ENCODE measurements around the gene PNLIP. TPM values are rescaled to one million over a fixed set of nuclear protein-coding genes. Genes with fewer than 3 reads are reported as not detected.

The PNLIP gene
- total and polyA plus RNA-seq, 2 donors from 2014 or later, result not detected

DNA sequence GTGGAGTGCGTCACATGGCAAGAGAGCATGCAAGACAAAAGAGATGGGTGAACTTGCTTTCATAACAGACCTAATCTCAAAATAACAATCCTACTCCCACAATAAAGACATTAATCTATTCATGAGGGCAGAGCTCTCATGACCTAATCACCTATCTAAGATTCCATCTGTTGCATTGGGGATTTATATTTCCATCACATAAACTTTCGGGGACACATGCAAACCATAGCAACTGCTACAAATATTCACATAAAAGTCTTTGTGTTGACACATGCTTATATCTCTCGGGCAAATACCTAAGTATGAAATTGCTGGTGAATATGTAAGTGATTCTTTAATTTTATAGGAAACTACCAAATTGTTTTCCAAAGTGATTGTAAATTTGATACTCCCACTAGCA is 29.1 kb downstream of the PNLIP start:
- TF ChIP-seq, protein P1, sequence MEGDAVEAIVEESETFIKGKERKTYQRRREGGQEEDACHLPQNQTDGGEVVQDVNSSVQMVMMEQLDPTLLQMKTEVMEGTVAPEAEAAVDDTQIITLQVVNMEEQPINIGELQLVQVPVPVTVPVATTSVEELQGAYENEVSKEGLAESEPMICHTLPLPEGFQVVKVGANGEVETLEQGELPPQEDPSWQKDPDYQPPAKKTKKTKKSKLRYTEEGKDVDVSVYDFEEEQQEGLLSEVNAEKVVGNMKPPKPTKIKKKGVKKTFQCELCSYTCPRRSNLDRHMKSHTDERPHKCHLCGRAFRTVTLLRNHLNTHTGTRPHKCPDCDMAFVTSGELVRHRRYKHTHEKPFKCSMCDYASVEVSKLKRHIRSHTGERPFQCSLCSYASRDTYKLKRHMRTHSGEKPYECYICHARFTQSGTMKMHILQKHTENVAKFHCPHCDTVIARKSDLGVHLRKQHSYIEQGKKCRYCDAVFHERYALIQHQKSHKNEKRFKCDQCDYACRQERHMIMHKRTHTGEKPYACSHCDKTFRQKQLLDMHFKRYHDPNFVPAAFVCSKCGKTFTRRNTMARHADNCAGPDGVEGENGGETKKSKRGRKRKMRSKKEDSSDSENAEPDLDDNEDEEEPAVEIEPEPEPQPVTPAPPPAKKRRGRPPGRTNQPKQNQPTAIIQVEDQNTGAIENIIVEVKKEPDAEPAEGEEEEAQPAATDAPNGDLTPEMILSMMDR (IDR thresholded peaks at IDR 0.05; ENCODE audit: borderline replicate concordance, extremely low read depth, insufficient read depth), result no peak
- Histone ChIP-seq H3K4me1 (ENCODE audit: control insufficient read depth in 2 of 3, insufficient read depth in 2 of 3, low read depth in 1 of 3, low read length in 3 of 3) (no peaks in the 10 kb centered on the region), H3K27me3 (ENCODE audit: control insufficient read depth, insufficient read depth, low read length) (no peaks in the 10 kb centered on the region), H3K9ac (ENCODE audit: low read length in 3 of 3) (no peak overlapping the region), H3K4me3 (ENCODE audit: low read length in 3 of 3) (no peak overlapping the region), H3K36me3 (ENCODE audit: control insufficient read depth in 2 of 3, insufficient read depth in 3 of 3, low read length in 3 of 3) (no peaks in the 10 kb centered on the region), H3K27ac (ENCODE audit: low read depth in 2 of 2, low read length in 2 of 2) (no peak overlapping the region), H3K9me3 (ENCODE audit: control insufficient read depth in 2 of 3, insufficient read depth in 1 of 3, low read length in 3 of 3) (no peaks in the 10 kb centered on the region)
- DNase-seq (no peak), FAIRE-seq (no peak)
- intact Hi-C loops (cut with DNase I), result no loop called here

DNA sequence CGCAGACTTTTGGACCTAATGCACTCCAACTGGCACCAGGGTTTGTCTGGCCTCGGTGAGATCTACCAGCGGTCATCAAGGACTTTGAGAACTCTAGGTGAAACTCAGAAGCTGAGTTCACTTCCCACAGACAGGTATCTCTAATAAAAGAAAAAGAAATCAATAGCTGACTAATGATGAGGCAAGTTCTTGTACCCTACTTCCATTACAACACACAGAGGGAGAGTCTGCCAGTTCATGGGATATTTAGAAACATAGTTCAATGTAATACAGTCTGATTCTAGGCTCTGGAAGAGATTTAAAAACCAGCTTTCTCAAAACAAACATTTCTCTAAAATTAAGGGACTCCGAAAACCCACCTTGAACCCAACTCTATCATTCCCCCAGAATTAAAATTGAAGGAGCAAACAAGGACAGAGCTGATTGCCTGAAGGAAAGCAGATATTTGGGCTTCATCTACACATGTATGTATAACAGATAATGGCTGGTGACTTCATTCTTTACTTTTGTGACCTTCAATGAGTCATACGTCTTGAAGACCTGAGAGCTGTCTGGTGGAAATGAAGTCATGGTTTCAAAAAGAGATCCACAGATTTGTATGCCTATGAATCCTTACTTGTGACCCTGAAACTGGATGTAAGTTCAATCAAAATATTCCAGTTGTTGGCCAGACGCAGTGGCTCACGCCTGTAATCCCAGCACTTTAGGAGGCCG is 42.3 kb downstream of the PNLIP start:
- intact Hi-C loops (cut with DNase I), result no loop called here
- Histone ChIP-seq H3K4me1 (ENCODE audit: control insufficient read depth in 2 of 3, insufficient read depth in 2 of 3, low read depth in 1 of 3, low read length in 3 of 3) (no peaks in the 10 kb centered on the region), H3K27me3 (ENCODE audit: control insufficient read depth, insufficient read depth, low read length) (no peaks in the 10 kb centered on the region), H3K9ac (ENCODE audit: low read length in 3 of 3) (no peak overlapping the region), H3K36me3 (ENCODE audit: control insufficient read depth in 2 of 3, insufficient read depth in 3 of 3, low read length in 3 of 3) (no peaks in the 10 kb centered on the region), H3K27ac (ENCODE audit: low read depth in 2 of 2, low read length in 2 of 2) (no peak overlapping the region), H3K4me3 (ENCODE audit: low read length in 3 of 3) (no peak overlapping the region), H3K9me3 (ENCODE audit: control insufficient read depth in 2 of 3, insufficient read depth in 1 of 3, low read length in 3 of 3) (peaks cover 0 to 5% (median 0%) of the 10 kb centered on the region in 3 donors)
- no peak for DNase-seq
- FAIRE-seq, result no peak
- TF ChIP-seq, protein P1 (IDR thresholded peaks at IDR 0.05; ENCODE audit: borderline replicate concordance, extremely low read depth, insufficient read depth), result no peak

DNA sequence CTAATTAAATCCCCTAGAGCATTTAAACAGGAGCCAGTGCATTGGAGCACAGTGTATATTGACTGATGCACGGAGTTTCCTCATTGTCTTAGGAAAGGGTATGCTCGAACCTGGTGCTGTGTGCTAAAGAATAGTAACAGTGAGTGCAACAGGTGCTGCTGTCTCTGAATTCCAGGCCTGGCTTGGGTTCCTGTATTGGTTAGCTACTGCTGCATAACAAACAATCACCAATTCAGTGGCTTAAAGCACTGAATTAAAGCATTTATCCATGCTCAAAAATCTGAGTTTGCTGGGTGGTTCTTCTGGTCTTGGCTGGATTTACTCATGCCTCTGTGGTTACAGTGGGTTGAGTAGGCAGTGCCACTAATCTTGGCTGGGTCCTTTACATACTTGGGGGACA is 43.3 kb downstream of the PNLIP start:
- Histone ChIP-seq H3K4me3 (ENCODE audit: low read length in 3 of 3) (no peak overlapping the region), H3K4me1 (ENCODE audit: control insufficient read depth in 2 of 3, insufficient read depth in 2 of 3, low read depth in 1 of 3, low read length in 3 of 3) (no peaks in the 10 kb centered on the region), H3K27me3 (ENCODE audit: control insufficient read depth, insufficient read depth, low read length) (no peaks in the 10 kb centered on the region), H3K36me3 (ENCODE audit: control insufficient read depth in 2 of 3, insufficient read depth in 3 of 3, low read length in 3 of 3) (no peaks in the 10 kb centered on the region), H3K27ac (ENCODE audit: low read depth in 2 of 2, low read length in 2 of 2) (no peak overlapping the region), H3K9me3 (ENCODE audit: control insufficient read depth in 2 of 3, insufficient read depth in 1 of 3, low read length in 3 of 3) (peaks cover 0 to 5% (median 0%) of the 10 kb centered on the region in 3 donors), H3K9ac (ENCODE audit: low read length in 3 of 3) (no peak overlapping the region)
- TF ChIP-seq, protein P1 (IDR thresholded peaks at IDR 0.05; ENCODE audit: borderline replicate concordance, extremely low read depth, insufficient read depth), result no peak
- intact Hi-C loops (cut with DNase I), result no loop called here
- DNase-seq (no peak), FAIRE-seq (no peak)
